ENCODE measurements around the gene MEX3B.
"Not testable (repeated sequence)": the region's sequence is repeated elsewhere in the genome, so short reads cannot be mapped to it uniquely, and the experiment has no call there.

The MEX3B gene

GRCh38 chr15:81995081-81995480 lies 50.7 kb downstream of the MEX3B start:
- not testable (repeated sequence) for DNase-seq

- DNase-seq: no peak
Observed at GRCh38 chr15:81992523-81992922, 53.3 kb downstream of the MEX3B start.
